Neural progenitor cell (in vitro differentiated cells): ENCODE data around the gene CYP39A1.

ENCODE experiments used
- EZH2 ChIP-seq: fragments of 200-600 bp; sonication (generic); IDR thresholded peaks from 2 replicates; pipeline ENCODE4 v1.6.1; 2017; ENCODE audit warnings: antibody characterized with exemption, mild to moderate bottlenecking, moderate library complexity
- TF ChIP-seq, protein P1 (sequence below): fragments of 200-600 bp; sonication (generic); IDR thresholded peaks from 2 replicates; pipeline ENCODE4 v1.5.1; 2017; ENCODE audit warnings: antibody characterized with exemption, mild to moderate bottlenecking

DNA sequence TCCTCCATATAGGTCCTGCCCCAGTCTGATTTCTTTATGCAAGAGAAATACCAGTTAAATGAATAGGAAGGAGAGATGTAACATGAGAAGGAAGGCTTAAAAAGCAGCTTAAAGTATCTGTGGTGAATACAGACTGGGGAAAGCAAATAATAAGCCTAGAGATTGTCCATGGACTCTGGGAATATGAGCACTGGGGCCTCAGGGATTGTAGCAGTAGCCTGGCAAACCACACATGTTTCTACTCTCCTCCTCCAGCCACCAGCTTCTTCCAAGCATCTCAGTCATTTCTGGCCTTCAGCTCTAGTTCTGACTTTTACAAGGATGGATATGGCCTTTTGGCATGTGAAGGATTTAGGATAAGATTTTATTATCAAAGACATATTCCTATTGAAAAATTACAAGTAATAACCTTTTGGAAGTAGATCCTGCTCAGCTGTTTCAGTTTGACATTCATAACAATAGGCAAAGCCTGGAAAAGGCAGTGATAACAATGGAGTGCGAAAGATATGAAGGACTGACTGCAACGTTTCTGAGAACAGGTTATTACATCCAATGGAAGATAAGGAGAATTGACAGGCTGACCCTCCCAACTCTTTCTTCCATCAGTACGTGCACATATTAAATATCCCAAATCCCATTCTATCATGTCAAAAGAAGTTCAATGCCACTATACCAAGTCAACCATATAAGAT lies 41.6 kb downstream of the CYP39A1 start:
- TF ChIP-seq, protein P1, sequence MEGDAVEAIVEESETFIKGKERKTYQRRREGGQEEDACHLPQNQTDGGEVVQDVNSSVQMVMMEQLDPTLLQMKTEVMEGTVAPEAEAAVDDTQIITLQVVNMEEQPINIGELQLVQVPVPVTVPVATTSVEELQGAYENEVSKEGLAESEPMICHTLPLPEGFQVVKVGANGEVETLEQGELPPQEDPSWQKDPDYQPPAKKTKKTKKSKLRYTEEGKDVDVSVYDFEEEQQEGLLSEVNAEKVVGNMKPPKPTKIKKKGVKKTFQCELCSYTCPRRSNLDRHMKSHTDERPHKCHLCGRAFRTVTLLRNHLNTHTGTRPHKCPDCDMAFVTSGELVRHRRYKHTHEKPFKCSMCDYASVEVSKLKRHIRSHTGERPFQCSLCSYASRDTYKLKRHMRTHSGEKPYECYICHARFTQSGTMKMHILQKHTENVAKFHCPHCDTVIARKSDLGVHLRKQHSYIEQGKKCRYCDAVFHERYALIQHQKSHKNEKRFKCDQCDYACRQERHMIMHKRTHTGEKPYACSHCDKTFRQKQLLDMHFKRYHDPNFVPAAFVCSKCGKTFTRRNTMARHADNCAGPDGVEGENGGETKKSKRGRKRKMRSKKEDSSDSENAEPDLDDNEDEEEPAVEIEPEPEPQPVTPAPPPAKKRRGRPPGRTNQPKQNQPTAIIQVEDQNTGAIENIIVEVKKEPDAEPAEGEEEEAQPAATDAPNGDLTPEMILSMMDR, result no peak
- no peak for TF ChIP-seq EZH2
